SK-N-SH (cell line): Measurements from ENCODE around the gene HECW1. TPM values are rescaled to one million over a fixed set of nuclear protein-coding genes. Genes with fewer than 3 reads are reported as not detected.

Source experiments
- CTCF ChIA-PET: fragments of 300-600, 350-600 bp; formaldehyde crosslinking; extraction: SDS; loops from one replicate; lab custom pipeline; 2021; lab: Yijun Ruan, JAX
- POLR2A ChIA-PET: fragments of 350-600 bp; sonication (Branson Sonifier 250); formaldehyde crosslinking; extraction: SDS; loops from one replicate; lab custom pipeline; 2020; ENCODE audit warnings: antibody characterized with exemption, inconsistent platforms; lab: Yijun Ruan, JAX
- DNase-seq: peaks from one replicate; pipeline ENCODE4 v3.0.0; 2012
- H2AFZ ChIP-seq: fragments of 200-600 bp; sonication (generic); 2 replicates; pipeline ENCODE4 v1.8.1; 2016; ENCODE audit warnings: antibody characterized with exemption, mild to moderate bottlenecking, low read depth
- H3F3A ChIP-seq: fragments of 200-600 bp; sonication (generic); replicated peaks from 2 replicates; pipeline ENCODE3; 2016; ENCODE audit warnings: antibody characterized with exemption, mild to moderate bottlenecking; ENCODE audit not compliant: insufficient read depth
- H3K27ac ChIP-seq, 2 experiments: fragments of 200-500 bp in 1 of 2; fragments of 200-600 bp in 1 of 2; sonication (Bioruptor generic) in 1 of 2; sonication (generic), shearing (Covaris generic) in 1 of 2; 2 replicates each; pipeline versions ENCODE4 v1.5.1 to v1.6.1; 2014 to 2016; ENCODE audit warnings: low read depth in 2 of 2, inconsistent platforms in 1 of 2, low read length in 1 of 2, mild to moderate bottlenecking in 1 of 2, mixed read lengths in 1 of 2
- H3K27me3 ChIP-seq: fragments of 200-600 bp; sonication (generic), shearing (Covaris generic); 2 replicates; pipeline ENCODE4 v1.6.1; 2016; ENCODE audit warnings: mixed run types; ENCODE audit not compliant: insufficient read depth
- H3K36me3 ChIP-seq, 2 experiments: fragments of 200-500 bp in 1 of 2; fragments of 200-600 bp in 1 of 2; sonication (Bioruptor generic) in 1 of 2; sonication (generic) in 1 of 2; replicated peaks in 1 of 2; 2 replicates each; pipeline versions ENCODE3 to v1.5.1; 2014 to 2016; ENCODE audit warnings: low read length in 1 of 2, mild to moderate bottlenecking in 1 of 2; ENCODE audit not compliant: insufficient read depth in 2 of 2, control insufficient read depth in 1 of 2
- H3K4me1 ChIP-seq, 2 experiments: fragments of 200-500 bp in 1 of 2; fragments of 200-600 bp in 1 of 2; sonication (Bioruptor generic) in 1 of 2; sonication (generic), shearing (Covaris generic) in 1 of 2; 2 replicates each; pipeline versions ENCODE4 v1.5.1 to v1.6.1; 2014 to 2016; ENCODE audit warnings: low read depth in 1 of 2, low read length in 1 of 2, mixed run types in 1 of 2; ENCODE audit not compliant: insufficient read depth in 2 of 2, control insufficient read depth in 1 of 2
- H3K4me2 ChIP-seq: fragments of 200-600 bp; sonication (generic), shearing (Covaris generic); 2 replicates; pipeline ENCODE4 v1.6.1; 2017; ENCODE audit warnings: mixed run types
- H3K4me3 ChIP-seq, 2 experiments: fragments of 200-500 bp in 1 of 2; fragments of 200-600 bp in 1 of 2; sonication (Bioruptor generic) in 1 of 2; sonication (generic), shearing (Covaris generic) in 1 of 2; 2 replicates each; pipeline versions ENCODE4 v1.5.1 to v1.8.1; 2014 to 2016; ENCODE audit warnings: low read depth in 2 of 2, inconsistent platforms in 1 of 2, low read length in 1 of 2, mild to moderate bottlenecking in 1 of 2, mixed read lengths in 1 of 2, moderate library complexity in 1 of 2
- H3K79me2 ChIP-seq: fragments of 200-600 bp; sonication (generic); 2 replicates; pipeline ENCODE4 v1.8.1; 2017; ENCODE audit warnings: mild to moderate bottlenecking; ENCODE audit not compliant: insufficient read depth
- H3K9ac ChIP-seq: fragments of 200-600 bp; sonication (generic); 2 replicates; pipeline ENCODE4 v1.6.1; 2017; ENCODE audit warnings: mixed run types
- H3K9me2 ChIP-seq: fragments of 200-600 bp; sonication (generic); 2 replicates; pipeline ENCODE4 v1.6.1; 2017; ENCODE audit warnings: mixed run types
- H3K9me3 ChIP-seq: fragments of 200-600 bp; sonication (generic); 2 replicates; pipeline ENCODE4 v1.6.1; 2017; ENCODE audit warnings: mixed run types, mild to moderate bottlenecking, moderate library complexity
- H4K20me1 ChIP-seq: fragments of 200-600 bp; sonication (generic); 2 replicates; pipeline ENCODE4 v1.6.1; 2017; ENCODE audit warnings: mild to moderate bottlenecking, mixed run types; ENCODE audit not compliant: insufficient read depth
- CTCF ChIP-seq: fragments of 200-600 bp; sonication (generic); IDR thresholded peaks from 2 replicates; pipeline ENCODE4 v1.6.1; 2017; ENCODE audit warnings: antibody characterized with exemption, mild to moderate bottlenecking, moderate library complexity
- ELF1 ChIP-seq: IDR thresholded peaks from 2 replicates; pipeline ENCODE4 v1.4.0; 2012
- FOXJ3 ChIP-seq: sonication (generic); formaldehyde crosslinking; IDR thresholded peaks from 2 replicates; pipeline ENCODE4 v1.5.1; 2020; ENCODE audit warnings: mild to moderate bottlenecking, missing genetic modification reagents
- NFIC ChIP-seq: IDR thresholded peaks from 2 replicates; pipeline ENCODE4 v1.4.0; 2012; ENCODE audit warnings: borderline replicate concordance
- RAD21 ChIP-seq: IDR thresholded peaks from 2 replicates; pipeline ENCODE4 v1.6.1; 2012; ENCODE audit warnings: mild to moderate bottlenecking, low read length
- RXRA ChIP-seq: IDR thresholded peaks from 2 replicates; pipeline ENCODE4 v1.4.0; 2012; ENCODE audit warnings: low read depth, mild to moderate bottlenecking, borderline replicate concordance
- SMC3 ChIP-seq: IDR thresholded peaks from 2 replicates; pipeline ENCODE4 v1.6.1; 2012; ENCODE audit warnings: low read depth, low read length, improper control_type of control experiment
- USF1 ChIP-seq: IDR thresholded peaks from 2 replicates; pipeline ENCODE4 v1.4.0; 2012; ENCODE audit warnings: low read depth, borderline replicate concordance
- YY1 ChIP-seq: IDR thresholded peaks from 2 replicates; pipeline ENCODE4 v1.4.0; 2012; ENCODE audit warnings: low read depth, mild to moderate bottlenecking
- WGBS: methylation state at CpG from one replicate; pipeline ENCODE4 v1.1.6; 2017; ENCODE audit warnings: low lambda C conversion rate; 5-methylcytosine and 5-hydroxymethylcytosine counted together
- polyA plus RNA-seq, 3 experiments: library from polyadenylated mRNA; depleted of rRNA; stranded (reverse); fragments of >200 nt; gene quantifications; 2 replicates each; pipeline ENCODE4 v1.2.3, GENCODE V29; 2012
- TF ChIP-seq, protein P1 (sequence below): IDR thresholded peaks from 2 replicates; pipeline ENCODE4 v1.4.0; 2012; ENCODE audit warnings: low read depth

HECW1 gene
- polyA plus RNA-seq, 1 of the 3 experiments (the other 2 are of a cell fraction) = not detected

- CTCF ChIA-PET = interaction anchor here (1.1 to 1.3 kb wide), 3 partner anchors 10 to 43 kb away, joined by 3 read pairs; no protein-coding TSS in a partner anchor
- Histone ChIP-seq H3K36me3 (no peaks in the 10 kb centered on the region), H3K9me3 (no peaks in the 10 kb centered on the region), H3K9me2 (no peaks in the 10 kb centered on the region), H4K20me1 (no peaks in the 10 kb centered on the region), H3K4me3 (no peak overlapping the region), H2AFZ (no peak overlapping the region), H3K4me2 (no peak overlapping the region), H3K79me2 (no peaks in the 10 kb centered on the region), H3K9ac (no peak overlapping the region), H3K27ac (no peak overlapping the region)
- TF ChIP-seq RAD21 = no peak
- TF ChIP-seq FOXJ3 (CRISPR knock-in tag) = no peak
- TF ChIP-seq NFIC = no peak
- no peak for TF ChIP-seq USF1
- TF ChIP-seq, protein P1, sequence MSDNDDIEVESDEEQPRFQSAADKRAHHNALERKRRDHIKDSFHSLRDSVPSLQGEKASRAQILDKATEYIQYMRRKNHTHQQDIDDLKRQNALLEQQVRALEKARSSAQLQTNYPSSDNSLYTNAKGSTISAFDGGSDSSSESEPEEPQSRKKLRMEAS = no peak
- no peak for TF ChIP-seq SMC3
- TF ChIP-seq YY1 = no peak
- no peak for TF ChIP-seq ELF1
- TF ChIP-seq, all 33 proteins: peak for 0
- 61% methylated on average over 3 of the region's 3 CpGs for WGBS
- no peak for DNase-seq
- peaks cover 32% of the 10 kb centered on the region for H3K27me3 ChIP-seq
- H3F3A ChIP-seq = no peaks in the 10 kb centered on the region
- H3K4me1 ChIP-seq = no peaks in the 10 kb centered on the region
- POLR2A ChIA-PET = no interaction called here
These were observed 183.0 kb downstream of the HECW1 start for GRCh38 chr7:43295429-43295828.

DNA sequence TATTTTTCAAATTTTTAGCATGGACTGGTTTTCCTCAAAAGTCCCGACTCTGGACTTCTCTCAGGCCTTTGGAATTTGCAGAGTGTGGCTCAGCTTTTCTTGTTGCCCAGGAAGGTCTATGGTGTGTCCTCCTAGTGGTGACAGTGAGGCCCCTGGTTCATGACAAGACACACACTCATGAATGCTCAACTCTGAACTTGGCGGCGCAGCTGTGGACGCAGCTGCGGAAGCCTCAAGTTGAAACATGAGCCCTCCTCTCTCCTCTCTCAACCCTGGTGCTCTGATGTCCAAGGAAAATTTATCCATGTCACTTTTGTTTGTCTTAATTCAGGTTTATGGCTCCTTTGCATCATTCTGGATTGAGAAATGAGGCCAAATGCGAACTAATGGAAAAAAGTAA, 183.9 kb downstream of the HECW1 start:
- no peak for DNase-seq
- no peaks in the 10 kb centered on the region for H3K79me2 ChIP-seq
- no peak overlapping the region for H3K9ac ChIP-seq
- POLR2A ChIA-PET = no interaction called here
- WGBS = 75% methylated on average over 6 of the region's 6 CpGs
- TF ChIP-seq CTCF (peak; percentile 12; the same call in 1 of the 2 replicates), RXRA (no peak)
- TF ChIP-seq, all 33 proteins: peak for 1
- no peak overlapping the region for H3K4me2 ChIP-seq
- H2AFZ ChIP-seq = no peak overlapping the region
- H4K20me1 ChIP-seq = no peaks in the 10 kb centered on the region
- peaks cover 41% of the 10 kb centered on the region for H3K27me3 ChIP-seq
- H3K4me1 ChIP-seq = no peaks in the 10 kb centered on the region
- no peaks in the 10 kb centered on the region for H3K9me3 ChIP-seq
- H3K9me2 ChIP-seq = no peaks in the 10 kb centered on the region
- no peak overlapping the region for H3K4me3 ChIP-seq
- no peaks in the 10 kb centered on the region for H3K36me3 ChIP-seq
- CTCF ChIA-PET = interaction anchor here (1.1 to 1.2 kb wide), 2 partner anchors 35 to 38 kb away, joined by 3 read pairs; no protein-coding TSS in a partner anchor
- no peak overlapping the region for H3K27ac ChIP-seq
- H3F3A ChIP-seq = no peaks in the 10 kb centered on the region
